ENCODE data around the gene TBC1D20.

GRCh38 chr20:492159-492558, 29.8 kb upstream of the TBC1D20 start:
- TF ChIP-seq CTCF (IDR thresholded peaks at IDR 0.05) (no peak), POLR2AphosphoS5 (IDR thresholded peaks at IDR 0.05) (no peak)
